Activated naive CD8-positive, alpha-beta T cell treated with anti-CD3 and anti-CD28 coated beads for 36 hours (primary cell): ENCODE data around the gene HPS5. TPM values are rescaled to one million over a fixed set of nuclear protein-coding genes. Genes with fewer than 3 reads are reported as not detected.

ENCODE experiments used
- DNase-seq: peaks from one replicate; pipeline ENCODE4 v3.0.0; 2021
- H3K27ac Mint-ChIP-seq: one replicate; pipeline ENCODE4 v1.8.0; 2022; ENCODE audit warnings: mild to moderate bottlenecking, moderate library complexity, mixed read lengths
- H3K27me3 Mint-ChIP-seq: one replicate; pipeline ENCODE4 v1.8.0; 2022; ENCODE audit warnings: mild to moderate bottlenecking, mixed read lengths
- H3K36me3 Mint-ChIP-seq: one replicate; pipeline ENCODE4 v1.8.0; 2021; ENCODE audit warnings: mild to moderate bottlenecking, mixed read lengths
- H3K4me1 Mint-ChIP-seq: one replicate; pipeline ENCODE4 v1.8.0; 2021; ENCODE audit warnings: mixed read lengths
- H3K4me3 Mint-ChIP-seq: one replicate; pipeline ENCODE4 v1.8.0; 2022; ENCODE audit warnings: mild to moderate bottlenecking, moderate library complexity, mixed read lengths
- H3K9me3 Mint-ChIP-seq: one replicate; pipeline ENCODE4 v1.8.0; 2022; ENCODE audit warnings: mixed read lengths
- total RNA-seq, 2 experiments: library from RNA; stranded (reverse); gene quantifications; one replicate each; pipeline ENCODE4 v1.2.3, GENCODE V29; 2021

Gene HPS5
- total RNA-seq, 2 experiments from 2014 or later: 14.1 to 15.9 TPM

DNA sequence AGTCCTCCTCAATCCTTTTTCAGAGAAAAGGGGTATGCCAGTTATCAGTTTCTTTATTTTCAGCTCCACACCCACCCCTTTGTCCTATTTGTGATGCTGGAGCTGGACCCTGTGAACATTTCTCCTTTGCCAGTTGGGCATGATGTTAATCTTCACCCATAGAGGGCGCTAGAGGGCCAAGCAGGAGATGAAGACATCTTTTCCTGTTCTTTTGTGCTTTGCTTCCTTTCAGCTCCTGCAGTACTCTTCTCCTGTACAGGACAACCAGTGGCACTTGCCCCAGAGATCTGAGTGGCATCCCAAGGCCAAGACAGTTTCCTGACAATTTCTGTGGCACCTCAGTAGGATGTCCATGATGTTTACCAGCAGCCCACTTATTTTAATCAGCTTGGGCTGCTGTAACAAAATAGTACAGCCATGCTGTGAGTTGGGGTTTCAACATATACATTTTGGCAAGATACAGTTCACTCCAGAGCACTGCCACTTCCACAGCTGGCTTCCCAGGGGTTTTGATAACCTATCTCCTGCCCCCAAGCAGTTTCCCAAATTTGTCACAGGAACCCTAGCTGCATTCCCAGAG, 78.1 kb downstream of the HPS5 start:
- Mint-ChIP-seq H3K27me3 (peaks cover 7% of the 10 kb centered on the region), H3K4me1 (peaks cover 7% of the 10 kb centered on the region), H3K9me3 (peaks cover 2% of the 10 kb centered on the region), H3K36me3 (no peaks in the 10 kb centered on the region), H3K4me3 (no peak overlapping the region), H3K27ac (no peak overlapping the region)
- peak; percentile 47 for DNase-seq

DNA sequence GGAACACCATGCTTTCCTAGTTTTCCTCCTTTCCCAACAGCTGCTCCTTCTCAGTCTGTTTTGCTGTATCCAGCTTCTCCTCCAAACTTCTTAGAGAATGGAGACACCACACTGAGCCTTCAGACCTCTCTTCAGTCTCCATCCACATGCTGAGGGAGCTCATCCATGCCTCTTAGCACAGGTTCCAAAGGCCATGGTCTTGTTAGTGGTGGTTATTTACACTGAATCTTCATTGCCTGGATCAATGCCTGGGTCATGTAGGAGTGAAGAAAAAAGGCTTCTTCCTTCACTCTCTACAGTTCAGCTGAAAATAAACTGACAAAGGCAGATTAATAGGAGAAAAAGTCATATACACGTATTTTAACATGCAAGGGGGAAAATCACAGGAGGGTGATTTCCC, 82.3 kb downstream of the HPS5 start:
- DNase-seq: no peak
- Mint-ChIP-seq H3K27ac (no peak overlapping the region), H3K27me3 (peaks cover 32% of the 10 kb centered on the region), H3K4me3 (no peak overlapping the region), H3K9me3 (peaks cover 2% of the 10 kb centered on the region), H3K36me3 (no peaks in the 10 kb centered on the region), H3K4me1 (no peaks in the 10 kb centered on the region)

DNA sequence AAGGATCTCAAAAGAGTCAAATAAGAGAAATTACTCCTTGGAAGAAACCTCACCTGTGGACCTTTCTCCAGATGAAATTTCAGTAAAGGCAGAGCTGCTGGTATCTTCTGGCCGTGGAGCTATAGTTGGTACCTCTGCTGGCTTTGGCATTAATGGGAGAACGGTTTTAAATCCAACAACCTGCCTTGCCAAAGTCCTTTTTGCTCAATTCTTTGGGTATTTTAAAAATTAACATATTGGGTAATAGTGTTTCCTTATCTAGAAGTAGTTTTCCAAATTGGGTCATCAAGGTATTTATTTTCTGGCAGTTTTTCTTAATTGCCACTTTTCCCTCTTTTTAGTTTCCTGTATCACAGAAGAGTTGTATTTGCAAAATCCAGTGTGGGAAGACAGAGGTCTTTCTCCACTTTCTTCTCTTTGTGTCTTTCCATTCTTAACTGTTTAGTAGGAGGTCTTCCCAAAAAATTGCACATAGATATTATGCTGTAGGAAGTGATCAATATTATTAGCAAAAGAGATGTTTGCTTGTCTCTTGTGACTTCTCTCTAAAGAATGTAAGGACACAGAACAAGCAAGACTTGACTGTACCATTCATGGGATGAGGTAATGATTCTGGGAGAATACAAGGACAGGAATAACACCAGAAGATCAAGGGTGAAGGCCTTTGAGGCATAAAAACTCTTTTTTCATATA, 85.1 kb downstream of the HPS5 start, which contains the start of gene SAA4:
Gene SAA4, minus strand, starts transcription at position 139 of the 693 bp plus-strand sequence. CDS start 876 bp downstream, outside the sequence.
- DNase-seq: no peak
- peaks cover 32% of the 10 kb centered on the region for H3K27me3 Mint-ChIP-seq
- H3K4me3 Mint-ChIP-seq: no peak within 1 kb of the TSS
- no peak within 1 kb of the TSS for H3K27ac Mint-ChIP-seq
- peaks cover 2% of the 10 kb centered on the region for H3K9me3 Mint-ChIP-seq
- no peaks in the 10 kb centered on the region for H3K36me3 Mint-ChIP-seq
- no peaks in the 10 kb centered on the region for H3K4me1 Mint-ChIP-seq

DNA sequence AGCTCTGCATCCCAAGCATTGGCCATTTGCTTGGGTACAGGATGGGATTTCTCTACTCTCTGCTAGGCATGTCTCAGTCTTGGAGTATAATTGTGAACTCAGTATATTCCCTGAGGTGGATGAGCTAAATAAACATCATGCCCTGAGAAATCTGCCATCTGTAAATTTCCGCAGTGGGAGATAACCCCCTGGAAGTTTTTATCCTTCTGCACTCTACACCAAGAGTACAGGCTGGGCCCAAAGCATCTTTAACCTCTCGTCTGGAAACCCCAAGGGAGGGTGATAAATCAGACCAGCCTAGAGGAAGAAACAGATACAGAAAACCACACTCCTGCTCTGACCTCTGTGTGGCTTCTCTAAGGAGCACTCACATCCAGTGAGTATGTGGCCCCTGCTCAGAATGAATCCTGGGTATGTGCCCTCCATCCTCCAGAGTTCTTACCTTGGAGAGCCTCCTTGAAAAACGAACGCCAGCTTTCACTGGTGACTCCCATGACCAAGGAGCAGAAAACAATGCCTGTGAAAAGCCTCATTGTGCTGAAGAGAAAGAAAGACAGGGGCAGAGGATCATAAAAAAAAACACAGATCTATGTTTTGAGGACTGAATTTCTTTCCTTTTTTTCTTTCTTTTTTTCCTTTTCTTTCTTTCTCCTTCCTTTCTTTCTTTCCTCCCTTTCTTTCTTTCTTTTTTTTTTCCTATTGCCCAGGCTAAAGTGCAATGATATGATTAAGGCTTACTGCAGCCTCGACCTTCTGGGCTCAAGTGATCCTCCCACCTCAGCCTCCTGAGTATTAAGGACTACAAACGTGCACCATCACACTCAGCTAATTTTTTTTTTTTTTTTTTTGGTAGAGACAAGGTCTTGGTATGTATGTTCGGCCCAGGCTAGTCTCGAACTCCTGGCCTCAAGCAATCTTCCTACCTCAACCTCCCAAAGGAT, 86.3 kb downstream of the HPS5 start:
- Mint-ChIP-seq H3K4me1 (no peaks in the 10 kb centered on the region), H3K27me3 (peaks cover 32% of the 10 kb centered on the region), H3K36me3 (no peaks in the 10 kb centered on the region), H3K9me3 (peaks cover under 1% of the 10 kb centered on the region), H3K27ac (no peak overlapping the region), H3K4me3 (no peak overlapping the region)
- DNase-seq: no peak

DNA sequence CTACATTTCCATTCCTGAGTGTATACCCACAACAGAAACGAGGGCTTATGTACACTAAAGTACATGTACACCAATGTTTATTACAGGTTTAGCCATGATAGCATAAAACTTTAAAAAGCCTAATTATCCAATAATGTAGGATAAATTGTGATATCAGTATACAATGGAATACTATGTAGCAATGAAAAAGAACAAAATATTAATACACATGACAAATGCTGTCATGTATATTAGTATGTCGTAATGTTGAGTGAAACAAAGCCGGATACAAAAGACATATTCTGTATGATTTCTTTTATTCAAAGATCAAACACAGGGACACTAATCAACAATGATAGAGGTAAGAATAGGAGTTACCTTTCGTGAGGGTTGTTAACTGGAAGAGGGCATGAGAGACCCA, 88.0 kb downstream of the HPS5 start:
- Mint-ChIP-seq H3K9me3 (no peaks in the 10 kb centered on the region), H3K27ac (no peak overlapping the region), H3K36me3 (no peaks in the 10 kb centered on the region), H3K4me3 (no peak overlapping the region), H3K27me3 (peaks cover 25% of the 10 kb centered on the region), H3K4me1 (no peaks in the 10 kb centered on the region)
- no peak for DNase-seq

DNA sequence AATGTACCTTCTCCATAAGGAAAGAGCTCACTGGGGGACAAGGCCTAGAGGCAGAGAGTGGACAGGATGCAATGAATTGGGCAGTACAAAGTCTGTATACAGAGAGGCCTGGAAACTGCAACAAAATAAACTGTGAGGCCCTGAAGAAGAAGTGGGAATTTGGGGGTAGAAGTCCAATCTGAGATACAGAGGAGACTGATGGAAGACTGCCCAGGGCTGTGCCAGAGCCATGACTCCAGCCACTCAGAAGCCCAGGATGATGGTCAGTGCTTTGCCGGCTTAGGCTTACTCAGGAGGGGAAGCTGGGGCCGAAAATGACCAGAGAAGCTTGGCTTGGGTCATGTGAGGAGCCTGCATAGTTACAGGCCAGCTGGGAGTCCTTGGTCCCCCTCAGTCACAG, 91.1 kb downstream of the HPS5 start:
- H3K4me3 Mint-ChIP-seq: no peak overlapping the region
- no peaks in the 10 kb centered on the region for H3K4me1 Mint-ChIP-seq
- no peaks in the 10 kb centered on the region for H3K9me3 Mint-ChIP-seq
- H3K36me3 Mint-ChIP-seq: no peaks in the 10 kb centered on the region
- no peak for DNase-seq
- no peak overlapping the region for H3K27ac Mint-ChIP-seq
- peaks cover 3% of the 10 kb centered on the region for H3K27me3 Mint-ChIP-seq

DNA sequence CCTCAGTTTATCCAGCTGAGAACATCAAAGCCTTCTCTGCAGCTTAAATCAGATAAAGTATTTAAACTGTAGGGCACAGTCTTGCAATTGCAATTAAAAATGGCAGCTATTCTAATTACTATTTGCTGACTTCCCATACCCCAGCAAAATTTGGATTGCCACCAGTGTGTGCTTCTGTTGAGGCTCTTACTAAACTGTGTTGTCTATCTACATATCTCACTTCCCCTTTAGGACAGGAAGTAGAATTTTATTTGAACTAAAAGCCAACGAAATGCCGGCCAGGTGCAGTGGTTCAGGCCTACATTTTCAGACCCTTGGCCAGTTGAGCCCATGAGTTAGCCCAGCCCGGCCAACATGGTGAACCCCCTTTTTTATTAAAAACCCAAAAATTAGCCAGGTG, 92.4 kb downstream of the HPS5 start:
- Mint-ChIP-seq H3K27ac (no peak overlapping the region), H3K9me3 (no peaks in the 10 kb centered on the region), H3K27me3 (no peaks in the 10 kb centered on the region), H3K4me3 (no peak overlapping the region), H3K4me1 (no peaks in the 10 kb centered on the region), H3K36me3 (no peaks in the 10 kb centered on the region)
- no peak for DNase-seq

Other genes with a start within 250 kb of the HPS5 start
- 10 to 100 TPM; 52.2 to 52.4 TPM for gene SAAL1, start 216.1 kb downstream of the HPS5 start, total RNA-seq
- not detected for gene MRGPRX3, start 189.6 kb downstream of the HPS5 start, total RNA-seq
- not detected for gene MRGPRX4, start 149.3 kb downstream of the HPS5 start, total RNA-seq
- gene SAA4, start 85.3 kb downstream of the HPS5 start, total RNA-seq: not detected
- not detected for gene SAA2, start 73.5 kb downstream of the HPS5 start, total RNA-seq
- not detected for gene SAA1, start 55.9 kb downstream of the HPS5 start, total RNA-seq
- 10 to 100 TPM; 61.1 to 63.2 TPM for gene GTF2H1, start 427 bp upstream of the HPS5 start, total RNA-seq
- gene LDHA, start 72.4 kb upstream of the HPS5 start, total RNA-seq: 1,000 to 10,000 TPM; 2,369 to 2,412 TPM
- not detected for gene LDHC, start 90.2 kb upstream of the HPS5 start, total RNA-seq
- gene LDHAL6A, start 133.7 kb upstream of the HPS5 start, total RNA-seq: not detected
- gene TSG101, start 204.8 kb upstream of the HPS5 start, total RNA-seq: 10 to 100 TPM; 38.5 to 46.4 TPM